IPS-11a (cell line): ENCODE data around the gene PRAC1.

Experiments
- H3K4me3 ChIP-seq: one replicate; pipeline ENCODE4 v1.5.1; 2013; ENCODE audit warnings: low read depth, low read length, control low read depth

PRAC1 gene

DNA sequence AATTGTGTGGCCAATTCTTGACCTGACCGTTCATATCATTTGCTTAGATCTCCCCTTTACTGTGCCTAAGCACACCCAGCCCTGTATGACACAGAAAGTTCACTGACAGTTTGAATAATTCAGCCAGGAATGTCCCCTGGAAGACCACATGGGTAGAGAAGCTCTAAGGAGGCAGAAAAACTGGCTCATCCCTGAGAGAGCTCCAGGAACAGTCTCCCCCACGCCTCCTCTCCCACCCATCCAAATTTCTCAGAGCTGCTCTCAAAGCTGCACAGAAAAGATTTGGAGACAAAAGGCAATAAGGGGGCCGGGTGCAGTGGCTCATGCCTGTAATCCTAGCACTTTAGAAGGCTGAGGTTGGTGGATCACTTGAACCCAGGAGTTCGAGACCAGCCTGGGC is 11.2 kb downstream of the PRAC1 start:
- H3K4me3 ChIP-seq = no peak overlapping the region

DNA sequence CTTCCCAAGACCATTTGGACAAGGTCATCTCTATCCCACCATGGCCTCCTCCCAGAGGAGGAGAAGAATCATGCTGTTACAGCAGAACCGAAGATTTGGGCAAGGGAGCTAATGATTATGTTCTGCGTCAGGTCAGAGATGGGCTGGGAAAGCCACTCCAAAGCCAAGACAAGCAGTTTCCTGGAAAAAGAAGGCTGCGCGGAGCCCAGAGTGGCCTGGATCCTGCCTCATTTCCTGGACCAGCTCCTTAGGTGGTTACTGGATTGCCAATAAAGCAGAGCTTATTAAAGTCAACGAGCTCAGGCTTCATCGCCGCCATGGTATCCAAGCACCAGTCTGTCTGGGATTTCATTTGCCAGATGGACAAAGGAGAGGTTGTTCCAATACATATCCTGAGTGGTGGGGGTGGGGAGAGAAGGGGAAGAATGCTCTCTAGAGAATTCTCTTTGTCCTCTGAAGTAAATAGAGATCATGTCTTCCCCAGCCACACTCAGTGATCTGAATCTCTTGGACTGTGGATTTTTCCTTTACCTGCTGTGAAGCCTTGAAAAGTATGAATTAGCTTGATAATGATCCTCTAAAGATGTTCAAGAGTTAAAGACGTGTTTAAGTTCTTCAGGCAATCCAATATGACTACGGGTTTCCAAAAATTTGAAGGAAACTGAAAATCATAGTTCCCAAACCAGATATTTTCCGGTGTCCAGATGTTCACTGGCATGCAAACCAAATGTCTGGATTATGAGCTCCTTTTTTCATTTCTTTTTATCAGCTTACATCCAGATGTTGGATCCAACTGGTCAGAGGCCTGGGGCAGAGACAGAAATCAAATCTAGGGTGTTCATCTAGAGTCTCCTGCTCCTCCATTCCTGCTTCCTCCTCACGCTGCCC is 17.7 kb downstream of the PRAC1 start:
- no peak overlapping the region for H3K4me3 ChIP-seq

DNA sequence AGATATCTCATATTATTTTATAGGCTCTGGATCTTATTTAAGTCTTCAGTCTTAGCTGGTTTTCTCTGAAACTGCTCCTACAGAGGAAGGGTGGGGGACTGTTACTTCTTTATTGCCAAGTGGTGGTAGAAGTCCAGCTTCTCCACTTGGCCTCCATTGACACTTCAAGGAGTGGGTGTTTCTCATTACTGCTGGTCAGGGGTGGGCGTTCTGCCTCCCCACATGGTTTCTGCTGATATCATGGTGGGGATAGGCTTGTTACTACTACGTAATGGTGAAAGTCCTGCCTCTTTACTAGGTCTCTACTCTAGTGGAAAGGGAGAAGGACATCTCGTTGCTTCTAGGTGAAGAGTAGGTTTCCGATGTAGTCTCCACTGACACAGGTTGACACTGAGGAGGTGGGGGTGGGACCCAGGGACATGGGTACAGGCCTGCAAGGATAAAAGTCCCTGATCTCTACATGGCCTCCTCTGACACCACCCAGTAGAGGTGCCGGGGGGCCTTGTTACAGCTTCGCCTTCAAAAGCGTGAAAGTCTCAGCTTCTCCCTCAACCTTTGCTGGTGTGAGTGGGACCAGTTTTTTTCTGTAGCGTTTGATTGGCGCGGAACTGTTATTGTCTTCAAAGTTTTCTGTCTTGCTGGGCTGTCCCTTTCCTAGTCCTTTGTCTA is 20.3 kb downstream of the PRAC1 start:
- no peak overlapping the region for H3K4me3 ChIP-seq

DNA sequence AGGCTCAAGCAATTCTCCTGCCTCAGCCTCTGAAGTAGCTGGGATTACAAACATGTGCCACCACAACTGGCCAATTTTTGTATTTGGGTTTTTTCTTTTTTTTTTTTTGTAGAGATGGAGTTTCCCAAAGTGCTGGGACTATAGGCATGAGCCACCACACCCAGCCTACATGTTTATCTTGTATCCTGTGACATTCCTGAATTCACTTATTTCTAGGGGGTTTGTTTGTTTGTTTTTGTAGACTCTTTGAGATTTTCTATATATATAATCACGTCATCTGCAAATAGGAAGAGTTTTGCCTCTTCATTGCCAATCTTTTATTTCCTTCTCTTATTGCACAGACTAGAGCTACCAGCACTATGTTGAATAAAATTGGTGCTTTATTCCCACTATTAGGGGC is 29.1 kb downstream of the PRAC1 start:
- no peak overlapping the region for H3K4me3 ChIP-seq

DNA sequence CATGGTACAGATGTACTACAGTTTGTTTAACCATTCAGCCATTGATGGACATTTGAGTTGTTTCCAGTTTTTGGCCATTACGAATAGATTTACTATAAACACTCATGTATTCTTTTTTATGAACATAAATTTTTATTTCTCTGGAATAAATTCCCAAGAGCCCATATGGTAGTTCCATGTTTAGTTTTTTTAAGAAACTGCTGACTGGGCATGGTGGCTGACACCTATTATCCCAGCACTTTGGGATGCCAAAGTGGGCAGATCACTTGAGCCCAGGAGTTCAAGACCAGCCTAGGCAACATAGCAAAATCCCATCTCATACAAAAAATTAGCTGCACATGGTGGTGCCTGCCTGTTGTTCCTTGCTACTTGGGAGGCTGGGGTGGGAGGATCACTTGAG is 30.3 kb downstream of the PRAC1 start:
- no peak overlapping the region for H3K4me3 ChIP-seq

DNA sequence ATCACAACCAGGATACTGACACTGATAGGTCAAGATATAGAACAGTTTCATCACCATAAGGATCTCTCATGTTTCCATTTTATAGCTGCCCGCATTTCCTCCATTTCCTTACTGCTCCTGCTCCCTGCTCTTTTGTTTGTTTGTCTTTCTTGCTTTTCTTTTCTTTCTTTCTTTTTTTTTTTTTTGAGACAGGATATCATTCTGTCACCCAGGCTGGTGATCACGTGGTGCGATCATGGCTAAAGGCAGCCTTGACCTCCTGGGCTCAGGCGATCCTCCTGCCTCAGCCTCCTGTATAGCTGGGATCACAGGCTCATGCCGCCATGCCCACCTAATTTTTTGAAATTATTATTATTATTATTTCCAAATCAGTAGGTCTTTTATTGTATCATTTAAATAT is 31.7 kb downstream of the PRAC1 start:
- no peak overlapping the region for H3K4me3 ChIP-seq

DNA sequence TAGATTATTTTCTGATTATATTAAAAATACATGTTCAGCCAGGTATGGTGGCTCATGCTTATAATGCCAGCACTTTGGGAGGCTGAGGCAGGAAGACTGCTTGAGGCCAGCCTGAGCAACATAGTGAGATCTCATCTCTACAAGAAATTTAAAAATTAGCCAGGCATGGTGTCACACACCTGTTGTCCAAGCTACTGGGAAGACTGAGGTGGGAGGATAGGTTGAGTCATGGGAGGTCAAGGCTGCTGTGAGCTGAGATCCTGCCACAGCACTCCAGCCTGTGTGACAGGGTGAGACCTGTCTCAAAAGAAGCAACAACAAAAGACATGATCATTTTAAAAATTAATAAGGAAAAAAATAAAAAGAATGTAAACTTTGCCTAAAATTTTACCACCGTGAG is 40.7 kb downstream of the PRAC1 start:
- H3K4me3 ChIP-seq = no peak overlapping the region

DNA sequence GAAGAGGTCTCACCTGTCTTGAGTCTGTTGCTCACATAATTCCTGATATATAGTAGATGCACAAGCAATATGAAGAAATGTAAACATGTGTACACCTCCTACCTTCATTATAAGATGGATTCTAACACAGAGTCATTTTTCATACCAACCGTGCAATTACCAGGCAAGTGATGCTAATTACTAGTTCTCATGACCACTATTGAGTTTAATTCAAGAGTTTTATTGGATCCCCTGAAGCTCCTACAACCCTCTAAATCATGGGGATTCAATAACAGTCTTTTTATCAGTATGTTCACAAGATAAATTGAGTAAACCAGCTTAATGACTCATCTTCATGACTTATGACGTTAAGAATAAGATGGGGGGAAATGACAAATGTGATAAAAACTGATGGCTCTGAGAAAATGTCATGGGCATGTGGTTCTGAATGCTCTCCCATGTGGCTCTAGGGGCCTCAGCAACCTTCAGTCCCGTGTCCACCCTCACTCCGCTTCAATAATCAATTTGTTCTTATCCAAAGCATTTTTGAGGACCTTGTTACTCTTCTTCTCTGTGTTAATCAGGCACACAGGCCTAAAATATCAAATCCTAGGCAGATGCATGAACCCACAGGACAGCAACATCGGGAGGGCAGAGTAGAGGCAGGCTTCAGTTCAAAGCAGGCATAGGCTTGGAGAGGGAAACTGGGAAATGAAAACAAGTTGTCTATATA is 42.8 kb downstream of the PRAC1 start:
- H3K4me3 ChIP-seq = no peak overlapping the region

DNA sequence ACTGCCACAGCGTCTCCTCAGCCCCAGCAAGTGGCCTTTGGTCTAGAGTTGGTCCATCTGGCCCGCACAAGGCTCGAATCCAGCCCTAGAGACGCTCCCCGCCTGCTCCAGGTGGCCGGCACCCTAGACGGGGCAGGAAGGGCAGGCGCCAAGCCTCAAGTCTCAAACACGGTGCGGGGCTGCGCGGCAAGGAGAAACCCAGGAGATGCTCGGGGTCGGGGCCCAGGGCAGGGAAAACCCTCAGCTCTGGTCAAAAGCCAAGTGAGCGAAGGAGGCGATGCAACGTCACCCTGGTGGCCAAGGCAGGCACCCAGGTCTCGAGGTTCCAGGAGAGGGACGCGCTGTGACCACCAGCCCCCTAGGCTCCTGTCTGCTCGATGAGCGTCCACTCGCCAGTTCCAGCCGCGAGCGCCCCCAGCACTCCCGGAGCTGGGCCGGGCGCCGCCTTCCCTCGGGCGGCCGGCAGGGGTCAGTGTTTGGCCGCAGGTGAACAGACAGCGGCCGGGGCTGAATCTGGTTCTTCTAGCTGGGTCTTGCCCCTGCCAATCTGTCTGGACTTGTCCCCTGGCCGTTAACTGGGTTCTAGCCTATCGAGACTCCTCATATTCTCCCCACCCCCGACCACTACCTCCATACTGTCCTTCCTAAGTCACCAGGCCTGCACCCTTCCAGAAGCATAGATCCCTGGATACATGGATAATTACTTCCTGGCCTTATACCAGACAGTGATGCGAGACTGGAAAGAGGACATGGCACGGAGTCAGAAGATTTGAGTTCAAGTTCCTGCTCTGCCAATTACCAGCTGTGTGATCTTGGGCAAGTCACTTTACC is 44.0 kb downstream of the PRAC1 start:
- peak overlapping the region; percentile 21 for H3K4me3 ChIP-seq

DNA sequence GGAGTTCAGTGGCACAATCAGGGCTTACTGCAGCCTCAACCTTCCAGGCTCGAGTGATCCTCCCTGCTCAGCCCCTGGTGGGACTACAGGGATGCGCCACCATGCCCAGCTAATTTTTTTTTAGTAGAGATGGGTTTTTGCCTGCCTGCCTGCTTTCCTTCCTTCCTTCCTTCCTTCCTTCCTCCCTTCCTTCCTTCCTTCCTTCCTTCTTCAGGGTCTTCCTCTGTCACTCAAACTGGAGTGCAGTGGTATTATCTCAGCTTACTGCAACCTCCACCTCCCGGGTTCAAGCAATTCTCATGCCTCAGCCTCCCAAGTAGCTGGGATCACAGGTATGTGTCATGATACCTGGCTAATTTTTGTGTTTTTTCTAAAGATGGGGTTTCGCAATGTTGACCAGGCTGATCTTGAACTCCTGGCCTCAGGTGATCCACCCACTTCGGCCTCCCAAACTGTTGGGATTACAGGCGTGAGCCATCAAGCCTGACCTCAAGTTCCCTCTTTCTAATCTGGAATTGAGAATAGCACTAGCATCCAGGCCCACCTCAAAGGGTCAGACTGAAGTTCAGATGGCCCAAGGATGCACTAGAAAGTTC is 45.3 kb downstream of the PRAC1 start:
- no peak overlapping the region for H3K4me3 ChIP-seq

DNA sequence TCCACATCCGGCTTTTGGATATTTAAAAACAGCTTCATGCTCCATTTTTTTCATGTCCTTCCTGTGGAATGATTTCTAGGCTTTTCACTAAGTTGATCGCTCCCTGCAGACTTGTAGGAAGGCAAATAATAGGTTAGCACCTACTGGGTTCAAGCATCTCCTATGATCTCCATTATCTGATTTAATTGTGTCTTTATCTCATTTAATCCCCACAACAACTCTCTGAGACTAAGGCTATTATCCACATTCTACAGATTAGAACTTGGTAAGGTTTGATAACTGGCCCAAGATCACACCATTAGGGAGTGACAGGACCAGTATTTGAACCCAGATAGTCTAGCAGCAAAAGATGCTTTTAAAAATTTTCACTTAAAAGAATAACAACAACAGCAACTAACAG is 50.0 kb downstream of the PRAC1 start:
- H3K4me3 ChIP-seq = no peak overlapping the region
